ENCODE results near the gene TNFSF18.

The TNFSF18 gene

GRCh38 chr1:173056365-173056764 is 5.6 kb upstream of the TNFSF18 start:
- Histone ChIP-seq H3K4me3 (replicated peaks; ENCODE audit: insufficient read depth, low read length) (no peak overlapping the region), H3K27me3 (ENCODE audit: insufficient read depth, poor library complexity, severe bottlenecking) (no peaks in the 10 kb centered on the region), H3K27ac (replicated peaks) (no peak overlapping the region)
- TF ChIP-seq GABPA (IDR thresholded peaks at IDR 0.05; ENCODE audit: low read depth) (no peak), CTCF (IDR thresholded peaks at IDR 0.05; ENCODE audit: insufficient read depth, low read length) (no peak), POLR2AphosphoS5 (IDR thresholded peaks at IDR 0.05; ENCODE audit: low read depth) (no peak), SPI1 (IDR thresholded peaks at IDR 0.05; ENCODE audit: borderline replicate concordance, low read depth) (no peak), REST (IDR thresholded peaks at IDR 0.05; ENCODE audit: insufficient replicate concordance, low read depth) (no peak)
- DNase-seq (ENCODE audit: low read depth in 1 of 2, low spot score in 1 of 2) = no peak

- TF ChIP-seq SPI1 (IDR thresholded peaks at IDR 0.05; ENCODE audit: borderline replicate concordance, low read depth) (no peak), POLR2AphosphoS5 (IDR thresholded peaks at IDR 0.05; ENCODE audit: low read depth) (no peak), GABPA (IDR thresholded peaks at IDR 0.05; ENCODE audit: low read depth) (no peak), REST (IDR thresholded peaks at IDR 0.05; ENCODE audit: insufficient replicate concordance, low read depth) (no peak), CTCF (IDR thresholded peaks at IDR 0.05; ENCODE audit: insufficient read depth, low read length) (no peak)
- no peak for DNase-seq (ENCODE audit: low read depth in 1 of 2, low spot score in 1 of 2)
- Histone ChIP-seq H3K27me3 (ENCODE audit: insufficient read depth, poor library complexity, severe bottlenecking) (no peaks in the 10 kb centered on the region), H3K27ac (replicated peaks) (no peak overlapping the region), H3K4me3 (replicated peaks; ENCODE audit: insufficient read depth, low read length) (no peak overlapping the region)
Observed at GRCh38 chr1:173052681-173053196, 2.0 kb upstream of the TNFSF18 start.

GRCh38 chr1:173049322-173049633 is 1.5 kb downstream of the TNFSF18 start:
- no peak overlapping the region for H3K27ac ChIP-seq (replicated peaks)
- DNase-seq (ENCODE audit: low read depth in 1 of 2, low spot score in 1 of 2) = no peak
- no peak overlapping the region for H3K4me3 ChIP-seq (replicated peaks; ENCODE audit: insufficient read depth, low read length)
- H3K27me3 ChIP-seq (ENCODE audit: insufficient read depth, poor library complexity, severe bottlenecking) = no peaks in the 10 kb centered on the region
- TF ChIP-seq SPI1 (IDR thresholded peaks at IDR 0.05; ENCODE audit: borderline replicate concordance, low read depth) (no peak), GABPA (IDR thresholded peaks at IDR 0.05; ENCODE audit: low read depth) (no peak), POLR2AphosphoS5 (IDR thresholded peaks at IDR 0.05; ENCODE audit: low read depth) (no peak), REST (IDR thresholded peaks at IDR 0.05; ENCODE audit: insufficient replicate concordance, low read depth) (no peak), CTCF (IDR thresholded peaks at IDR 0.05; ENCODE audit: insufficient read depth, low read length) (no peak)

Data from HL-60 (cell line).